Brain microvascular endothelial cell (primary cell): ENCODE data around the gene PKNOX2.

ENCODE experiments used
- DNase-seq: peaks from one replicate; pipeline ENCODE4 v3.0.0-alpha.2; 2020
- H3K27ac ChIP-seq: fragments of 250-450 bp; sonication (Bioruptor Pico); 2 replicates; pipeline ENCODE4 v1.5.1; 2020; ENCODE audit warnings: mild to moderate bottlenecking, moderate library complexity
- H3K27me3 ChIP-seq: fragments of 250-450 bp; sonication (Bioruptor Pico); replicated peaks from 2 replicates; pipeline ENCODE4 v1.5.1; 2020; ENCODE audit warnings: mild to moderate bottlenecking
- H3K36me3 ChIP-seq: fragments of 250-450 bp; sonication (Bioruptor Pico); replicated peaks from 2 replicates; pipeline ENCODE4 v1.5.1; 2020; ENCODE audit warnings: mild to moderate bottlenecking
- H3K4me3 ChIP-seq: 2 replicates; pipeline ENCODE4 v1.5.1; 2011; ENCODE audit warnings: low read depth, mild to moderate bottlenecking, control low read depth, low read length, moderate library complexity
- in situ Hi-C: cut with HindIII; loops from 2 replicates; pipeline ENCODE4 v1.10.0; 2017; ENCODE audit warnings: low sequenced_read_pairs, low pct_ligation_motif_present
- TF ChIP-seq, protein P1 (sequence below): IDR thresholded peaks from 2 replicates; pipeline ENCODE4 v1.5.1; 2011; ENCODE audit warnings: low read depth, mild to moderate bottlenecking, moderate library complexity, low read length, control low read depth, inconsistent platforms; ENCODE audit errors: missing control alignments

PKNOX2 gene

DNA sequence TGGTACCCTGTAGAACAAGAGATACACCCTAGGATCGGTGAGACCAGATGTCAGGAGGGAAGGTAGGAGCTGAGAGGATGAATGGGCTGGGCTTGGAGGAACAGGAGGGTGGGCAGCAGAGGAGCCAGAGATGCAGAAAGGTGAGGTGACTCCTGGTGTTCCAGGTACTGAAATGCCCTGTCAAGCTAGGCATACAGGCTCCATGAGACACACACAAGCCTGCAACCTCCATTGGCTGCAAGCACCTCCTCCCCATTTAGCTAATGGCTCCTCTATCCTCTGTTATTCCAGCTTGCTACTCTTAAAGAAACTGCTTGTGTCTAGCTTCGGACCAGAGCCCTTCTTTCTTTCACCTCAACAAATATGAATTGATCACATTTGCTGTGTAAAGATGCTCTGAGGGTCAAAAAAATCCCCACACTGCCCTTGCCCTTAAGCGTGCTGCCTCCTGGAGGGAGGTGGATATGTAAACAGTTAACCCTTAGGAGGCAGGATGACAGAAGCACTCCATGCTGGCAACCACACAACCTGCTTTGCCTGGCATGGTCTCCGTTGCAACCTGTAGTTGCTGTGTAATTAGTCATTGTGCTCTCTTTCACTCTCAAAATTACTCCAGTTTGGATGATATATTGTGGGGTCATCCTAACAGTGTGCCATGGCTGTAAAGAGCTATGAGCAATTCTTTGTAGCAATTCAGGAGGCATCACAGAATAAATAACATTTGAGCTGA is 156.0 kb downstream of the PKNOX2 start:
- Histone ChIP-seq H3K36me3 (no peaks in the 10 kb centered on the region), H3K4me3 (no peak overlapping the region), H3K27me3 (no peaks in the 10 kb centered on the region), H3K27ac (no peak overlapping the region)
- DNase-seq = no peak
- TF ChIP-seq, protein P1, sequence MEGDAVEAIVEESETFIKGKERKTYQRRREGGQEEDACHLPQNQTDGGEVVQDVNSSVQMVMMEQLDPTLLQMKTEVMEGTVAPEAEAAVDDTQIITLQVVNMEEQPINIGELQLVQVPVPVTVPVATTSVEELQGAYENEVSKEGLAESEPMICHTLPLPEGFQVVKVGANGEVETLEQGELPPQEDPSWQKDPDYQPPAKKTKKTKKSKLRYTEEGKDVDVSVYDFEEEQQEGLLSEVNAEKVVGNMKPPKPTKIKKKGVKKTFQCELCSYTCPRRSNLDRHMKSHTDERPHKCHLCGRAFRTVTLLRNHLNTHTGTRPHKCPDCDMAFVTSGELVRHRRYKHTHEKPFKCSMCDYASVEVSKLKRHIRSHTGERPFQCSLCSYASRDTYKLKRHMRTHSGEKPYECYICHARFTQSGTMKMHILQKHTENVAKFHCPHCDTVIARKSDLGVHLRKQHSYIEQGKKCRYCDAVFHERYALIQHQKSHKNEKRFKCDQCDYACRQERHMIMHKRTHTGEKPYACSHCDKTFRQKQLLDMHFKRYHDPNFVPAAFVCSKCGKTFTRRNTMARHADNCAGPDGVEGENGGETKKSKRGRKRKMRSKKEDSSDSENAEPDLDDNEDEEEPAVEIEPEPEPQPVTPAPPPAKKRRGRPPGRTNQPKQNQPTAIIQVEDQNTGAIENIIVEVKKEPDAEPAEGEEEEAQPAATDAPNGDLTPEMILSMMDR = peak; percentile 11
- in situ Hi-C loops = no loop called here

GRCh38 chr11:125322289-125322688 is 157.7 kb downstream of the PKNOX2 start:
- in situ Hi-C loops = no loop called here
- TF ChIP-seq, protein P1 = no peak
- Histone ChIP-seq H3K4me3 (no peak overlapping the region), H3K27ac (no peak overlapping the region), H3K27me3 (no peaks in the 10 kb centered on the region), H3K36me3 (no peaks in the 10 kb centered on the region)
- no peak for DNase-seq

DNA sequence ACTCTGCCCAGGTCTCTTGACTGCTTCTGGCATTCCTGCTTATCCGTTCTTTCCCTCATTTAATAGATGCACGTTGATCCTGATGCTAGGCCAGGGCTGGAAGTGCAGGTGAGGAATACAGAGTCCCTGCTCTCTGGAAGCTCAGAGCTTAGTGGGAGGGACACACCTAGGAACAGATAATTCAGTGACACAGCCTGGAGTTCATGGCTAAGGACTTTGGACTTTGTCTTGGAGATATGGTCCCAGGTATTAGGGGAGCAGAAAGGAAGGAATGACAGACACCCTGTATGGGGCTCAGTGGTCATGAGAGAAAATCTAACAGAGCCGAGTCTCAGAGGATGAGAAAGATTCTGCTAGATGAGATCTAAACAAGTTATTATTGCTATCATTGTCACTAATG is 160.6 kb downstream of the PKNOX2 start:
- no peak for DNase-seq
- Histone ChIP-seq H3K36me3 (no peaks in the 10 kb centered on the region), H3K27me3 (no peaks in the 10 kb centered on the region), H3K27ac (no peak overlapping the region), H3K4me3 (no peak overlapping the region)
- TF ChIP-seq, protein P1 = no peak
- in situ Hi-C loops = loop anchor here (25.0 kb wide), 1 partner anchor 163 kb away; the partner anchor contains the start of gene PKNOX2

- H3K36me3 ChIP-seq = no peaks in the 10 kb centered on the region
- in situ Hi-C loops = loop anchor here (25.0 kb wide), 1 partner anchor 164 kb away; the partner anchor contains the start of gene PKNOX2
- no peaks in the 10 kb centered on the region for H3K27me3 ChIP-seq
- TF ChIP-seq, protein P1 = no peak
- H3K4me3 ChIP-seq = no peak overlapping the region
- no peak overlapping the region for H3K27ac ChIP-seq
- no peak for DNase-seq
Observed at GRCh38 chr11:125326126-125326525, 161.6 kb downstream of the PKNOX2 start.

- in situ Hi-C loops = loop anchor here (25.0 kb wide), 1 partner anchor 165 kb away; the partner anchor contains the start of gene PKNOX2
- no peak for DNase-seq
- TF ChIP-seq, protein P1 = no peak
- H3K27me3 ChIP-seq = no peaks in the 10 kb centered on the region
- no peak overlapping the region for H3K27ac ChIP-seq
- no peak overlapping the region for H3K4me3 ChIP-seq
- H3K36me3 ChIP-seq = no peaks in the 10 kb centered on the region
Observed at GRCh38 chr11:125327518-125328224, 163.1 kb downstream of the PKNOX2 start.
